Measurements from ENCODE around the gene NLRP7. TPM values are rescaled to one million over a fixed set of nuclear protein-coding genes. Genes with fewer than 3 reads are reported as not detected.
"Not testable (repeated sequence)": the region's sequence is repeated elsewhere in the genome, so short reads cannot be mapped to it uniquely, and the experiment has no call there.

NLRP7 gene
- polyA plus RNA-seq, 4 donors = 0.06 to 0.09 TPM; not detected in 2

DNA sequence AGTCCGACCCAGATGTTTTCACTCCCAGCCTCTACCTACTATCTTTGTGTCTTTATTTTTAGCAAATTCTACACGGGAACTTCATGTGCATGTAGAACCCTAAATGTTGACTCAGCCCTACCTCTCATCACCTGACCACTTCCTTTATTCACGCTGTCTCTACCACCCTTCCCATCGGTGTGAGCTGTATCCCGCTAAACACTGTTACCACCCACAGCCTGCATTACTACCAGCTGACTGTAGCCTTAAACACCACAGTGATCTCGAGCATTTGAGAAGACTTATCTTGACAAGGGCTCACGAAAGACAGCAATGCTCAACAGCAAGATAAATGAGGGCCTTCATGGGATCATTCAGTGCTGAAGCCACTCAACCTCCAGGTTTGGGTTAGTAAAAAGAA is 26.2 kb downstream of the NLRP7 start:
- DNase-seq (ENCODE audit: low read depth in 4 of 4, low spot score in 2 of 4) = no peak

DNA sequence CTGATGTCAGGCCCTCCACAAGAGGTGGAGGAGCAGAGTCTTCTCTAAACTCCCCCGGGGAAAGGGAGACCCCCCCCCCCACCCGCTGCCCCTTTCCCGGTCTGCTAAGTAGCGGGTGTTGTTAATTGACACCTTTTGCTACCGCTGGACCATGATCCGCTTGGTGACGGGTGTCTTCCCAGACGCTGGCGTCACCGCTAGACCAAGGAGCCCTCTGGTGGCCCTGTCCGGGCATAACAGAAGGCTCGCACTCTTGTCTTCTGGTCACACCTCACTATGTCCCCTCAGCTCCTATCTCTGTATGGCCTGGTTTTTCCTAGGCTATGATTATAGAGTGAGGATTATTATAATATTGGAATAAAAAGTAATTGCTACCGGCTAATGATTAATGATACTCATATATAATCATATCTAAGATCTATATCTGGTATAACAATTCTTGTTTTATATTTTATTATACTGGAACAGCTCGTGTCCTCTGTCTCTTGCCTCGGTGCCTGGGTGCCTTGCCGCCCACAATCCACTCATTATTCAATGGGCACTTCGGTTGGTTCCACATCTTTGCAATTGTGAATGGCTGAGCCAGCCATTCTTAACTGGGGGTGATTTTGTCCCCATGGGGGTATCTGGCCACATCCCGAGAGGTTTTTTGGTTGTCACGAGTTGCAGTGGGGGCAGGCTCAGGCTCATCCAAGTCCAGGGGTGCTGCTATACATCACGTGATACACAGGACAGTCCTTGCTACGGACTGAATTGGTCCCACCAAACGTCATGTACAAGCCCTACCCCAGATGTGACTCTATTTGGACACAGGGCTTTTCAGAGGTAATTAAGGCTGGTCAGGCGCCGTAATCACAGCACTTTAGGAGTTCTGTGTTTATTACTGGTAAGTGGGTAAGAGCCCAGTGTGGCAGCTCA is 27.4 kb downstream of the NLRP7 start:
- DNase-seq (ENCODE audit: low read depth in 4 of 4, low spot score in 2 of 4) = not testable (repeated sequence)

DNA sequence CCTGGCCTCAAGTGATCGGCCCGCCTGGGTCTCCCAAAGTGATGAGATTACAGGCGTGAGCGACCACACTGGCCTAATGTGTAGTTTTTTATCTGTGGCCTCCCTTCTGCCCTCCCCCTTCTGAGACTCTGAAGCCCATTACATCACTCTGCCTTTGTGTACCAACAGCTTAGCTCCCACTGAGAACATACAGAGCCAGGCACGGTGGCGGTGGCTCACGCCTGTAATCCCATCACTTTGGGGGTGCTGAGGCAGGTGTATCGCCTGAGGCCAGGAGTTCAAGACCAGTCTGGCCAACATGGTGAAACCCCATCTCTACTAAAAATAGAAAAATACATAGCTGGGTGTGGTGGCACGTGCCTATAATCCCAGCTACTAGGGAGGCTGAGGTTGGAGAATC is 28.8 kb downstream of the NLRP7 start:
- DNase-seq (ENCODE audit: low read depth in 4 of 4, low spot score in 2 of 4) = no peak

DNA sequence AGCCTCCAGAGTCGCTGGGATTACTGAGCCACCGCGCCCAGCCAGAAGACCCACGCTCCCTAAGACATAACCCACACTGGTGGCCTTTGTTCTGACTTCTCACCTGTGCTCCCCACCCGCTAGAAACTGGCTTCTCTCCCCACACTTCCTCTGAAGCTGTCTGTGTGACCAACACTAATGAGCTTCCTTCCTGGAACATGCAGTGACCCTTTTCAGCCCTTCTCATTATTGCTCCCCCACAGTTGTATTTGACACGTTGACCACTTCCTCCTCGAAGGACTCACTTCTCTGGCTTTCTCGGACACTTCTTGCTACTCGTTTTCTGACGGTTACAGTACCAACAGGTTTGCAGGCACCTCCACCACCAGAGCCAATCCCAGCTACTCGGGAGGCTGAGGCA is 30.5 kb downstream of the NLRP7 start:
- DNase-seq (ENCODE audit: low read depth in 4 of 4, low spot score in 2 of 4) = no peak

GRCh38 chr19:54907899-54908298 is 39.4 kb downstream of the NLRP7 start:
- DNase-seq (ENCODE audit: low read depth in 4 of 4, low spot score in 2 of 4) = not testable (repeated sequence)

DNA sequence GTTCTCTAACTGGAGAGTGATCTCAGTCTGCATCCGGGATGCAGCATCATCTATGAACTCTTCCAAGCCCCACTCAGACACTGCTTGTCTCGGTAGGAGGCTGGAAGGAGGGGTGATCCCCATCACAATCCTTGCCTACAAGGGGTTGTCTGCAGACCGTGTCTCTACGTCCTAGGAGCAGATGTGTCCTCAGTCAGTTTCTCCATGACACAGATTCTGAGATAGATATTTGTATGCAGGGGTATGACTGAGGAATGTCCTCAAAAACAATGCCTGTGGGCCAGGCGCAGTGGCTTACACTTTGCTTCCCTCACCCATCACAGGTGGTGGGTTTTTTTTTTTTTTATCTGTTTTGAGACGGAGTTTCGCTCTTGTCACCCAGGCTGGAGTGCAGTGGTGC is 40.5 kb downstream of the NLRP7 start:
- no peak for DNase-seq (ENCODE audit: low read depth in 4 of 4, low spot score in 2 of 4)

GRCh38 chr19:54905803-54906511 is 41.4 kb downstream of the NLRP7 start, which contains the start of gene NCR1:
TSS of gene NCR1 (plus strand) at chr19:54906148. CDS start at chr19:54906188, 40 bp downstream.
- no peak for DNase-seq (ENCODE audit: low read depth in 4 of 4, low spot score in 2 of 4)

- no peak for DNase-seq (ENCODE audit: low read depth in 4 of 4, low spot score in 2 of 4)
These were observed 41.9 kb downstream of the NLRP7 start for GRCh38 chr19:54905421-54905802.

DNA sequence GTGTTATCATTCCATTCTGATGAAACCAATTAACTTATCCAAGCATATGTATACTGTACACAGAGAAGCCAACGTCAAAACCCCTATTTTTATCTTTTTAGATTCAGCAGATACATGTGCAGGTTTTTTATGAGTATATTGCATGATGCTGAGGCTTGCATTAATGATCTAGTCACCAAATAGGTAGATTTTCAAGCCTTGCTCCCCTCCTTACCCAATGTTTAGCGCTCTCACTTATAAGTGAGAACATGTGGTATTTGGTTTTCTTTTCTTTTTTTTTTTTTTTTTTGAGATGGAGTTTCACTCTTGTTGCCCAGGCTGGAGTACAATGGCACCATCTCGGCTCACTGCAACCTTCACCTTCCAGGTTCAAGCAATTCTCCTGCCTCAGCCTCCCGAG is 43.1 kb downstream of the NLRP7 start:
- DNase-seq (ENCODE audit: low read depth in 4 of 4, low spot score in 2 of 4) = not testable (repeated sequence)

GRCh38 chr19:54903303-54903702 is 44.0 kb downstream of the NLRP7 start:
- no peak for DNase-seq (ENCODE audit: low read depth in 4 of 4, low spot score in 2 of 4)

GRCh38 chr19:54902061-54902460 is 45.3 kb downstream of the NLRP7 start:
- DNase-seq (ENCODE audit: low read depth in 4 of 4, low spot score in 2 of 4) = no peak

DNA sequence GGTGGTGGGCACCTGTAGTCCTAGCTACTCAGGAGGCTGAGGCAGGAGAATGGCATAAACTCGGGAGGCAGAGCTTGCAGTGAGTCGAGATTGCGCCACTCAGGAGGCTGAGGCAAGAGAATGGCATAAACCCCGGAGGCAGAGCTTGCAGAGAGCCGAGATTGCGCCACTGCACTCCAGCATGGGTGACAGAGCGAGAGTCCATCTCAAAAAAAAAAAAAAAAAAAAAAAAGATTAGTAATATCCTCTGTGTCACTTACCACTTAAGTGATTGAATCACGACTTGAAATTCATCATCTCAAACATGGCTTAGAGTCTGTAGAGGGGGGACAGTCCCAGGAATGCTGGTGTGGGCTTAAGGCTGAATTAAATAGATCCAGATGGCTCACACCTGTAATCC is 46.2 kb downstream of the NLRP7 start:
- DNase-seq (ENCODE audit: low read depth in 4 of 4, low spot score in 2 of 4) = not testable (repeated sequence)

DNA sequence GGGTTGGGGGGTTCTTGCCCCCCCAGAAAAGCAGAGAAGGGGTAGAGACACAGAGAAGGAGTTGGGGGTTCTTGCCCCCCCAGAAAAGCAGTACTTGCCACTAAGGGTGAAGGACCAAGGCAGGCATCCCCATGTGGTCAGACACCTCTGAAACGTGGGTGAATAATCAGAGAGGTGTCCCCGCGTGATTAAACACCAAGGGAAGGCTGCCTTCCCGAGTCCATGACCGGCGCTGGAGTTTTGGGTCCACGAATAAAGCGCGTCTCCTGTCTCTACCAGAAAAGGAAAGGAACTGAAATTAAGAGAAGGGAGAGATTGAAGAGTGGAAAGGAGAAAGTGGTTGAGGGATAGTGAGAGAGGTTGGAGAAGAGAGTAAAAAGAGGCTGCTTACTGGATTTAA is 47.7 kb downstream of the NLRP7 start:
- not testable (repeated sequence) for DNase-seq (ENCODE audit: low read depth in 4 of 4, low spot score in 2 of 4)

- DNase-seq (ENCODE audit: low read depth in 4 of 4, low spot score in 2 of 4) = not testable (repeated sequence)
These were observed 48.6 kb downstream of the NLRP7 start for GRCh38 chr19:54898685-54899084.

DNA sequence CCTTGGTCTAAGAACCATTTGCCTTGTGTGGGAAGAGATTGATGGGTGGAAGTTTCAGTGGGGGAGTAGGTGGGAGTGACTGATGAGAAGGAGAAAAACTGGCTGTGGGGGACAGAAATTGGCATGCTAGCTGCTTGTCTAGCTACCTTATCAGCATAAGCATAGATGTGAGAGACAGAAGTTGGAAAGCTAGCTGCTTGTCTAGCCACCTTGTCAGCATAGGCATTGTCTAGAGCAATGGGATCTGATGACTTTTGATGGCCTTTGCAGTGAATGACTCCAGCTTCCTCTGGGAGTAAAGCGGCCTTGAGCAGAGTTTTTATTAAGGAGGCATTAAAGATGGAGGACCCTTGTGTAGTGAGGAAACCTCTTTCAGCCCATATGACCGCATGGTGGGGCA is 51.3 kb downstream of the NLRP7 start:
- no peak for DNase-seq (ENCODE audit: low read depth in 4 of 4, low spot score in 2 of 4)

GRCh38 chr19:54894106-54894505 is 53.2 kb downstream of the NLRP7 start:
- DNase-seq (ENCODE audit: low read depth in 4 of 4, low spot score in 2 of 4) = not testable (repeated sequence)

GRCh38 chr19:54893406-54893805 is 53.9 kb downstream of the NLRP7 start:
- no peak for DNase-seq (ENCODE audit: low read depth in 4 of 4, low spot score in 2 of 4)

GRCh38 chr19:54889566-54889965 is 57.8 kb downstream of the NLRP7 start:
- DNase-seq (ENCODE audit: low read depth in 4 of 4, low spot score in 2 of 4) = no peak

DNA sequence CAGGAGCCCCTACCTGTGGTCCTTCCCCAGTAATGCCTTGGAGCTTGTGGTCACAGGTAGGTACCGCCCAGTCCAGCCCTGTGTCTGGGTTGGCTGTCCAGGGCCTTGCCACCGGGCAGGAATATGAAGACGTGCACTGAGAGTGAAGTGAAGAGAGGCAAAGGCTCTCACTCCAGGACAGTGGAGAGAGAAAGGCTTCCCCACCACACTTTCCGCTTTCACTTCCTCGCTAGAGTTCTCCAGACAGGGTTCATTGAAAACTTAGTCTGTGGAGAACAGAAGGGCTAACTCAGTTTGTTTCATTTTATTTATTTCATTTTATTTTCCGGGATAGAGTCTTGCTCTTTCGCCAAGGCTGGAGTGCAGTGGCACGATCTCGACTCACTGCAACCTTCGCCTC is 59.1 kb downstream of the NLRP7 start:
- no peak for DNase-seq (ENCODE audit: low read depth in 4 of 4, low spot score in 2 of 4)

- DNase-seq (ENCODE audit: low read depth in 4 of 4, low spot score in 2 of 4) = no peak
These were observed 64.1 kb downstream of the NLRP7 start for GRCh38 chr19:54883228-54883627.

GRCh38 chr19:54882758-54883157 is 64.6 kb downstream of the NLRP7 start:
- no peak for DNase-seq (ENCODE audit: low read depth in 4 of 4, low spot score in 2 of 4)

DNA sequence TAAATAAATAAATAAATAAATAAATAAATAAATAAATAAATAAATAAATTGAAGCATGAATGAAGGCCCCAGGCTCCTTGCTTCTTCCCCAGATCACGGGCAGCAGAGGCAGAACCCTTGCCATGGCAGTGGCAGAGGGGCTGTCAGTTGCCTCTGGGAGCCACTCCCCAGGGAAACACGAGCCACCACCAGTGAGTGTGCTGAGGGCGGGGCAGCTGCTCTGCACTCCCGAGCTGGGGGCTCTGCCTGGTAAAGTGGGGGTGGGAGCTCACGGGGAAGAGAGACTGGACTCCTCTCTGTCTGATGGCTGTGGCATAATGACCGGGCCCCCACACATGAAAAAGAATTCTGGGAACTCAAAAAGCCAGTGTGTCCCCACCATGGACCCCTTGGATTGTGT is 65.4 kb downstream of the NLRP7 start:
- no peak for DNase-seq (ENCODE audit: low read depth in 4 of 4, low spot score in 2 of 4)
